PC-9 (cell line): ENCODE data around the gene ZFAND6. TPM values are rescaled to one million over a fixed set of nuclear protein-coding genes. Genes with fewer than 3 reads are reported as not detected.
"Not testable (repeated sequence)": the region's sequence is repeated elsewhere in the genome, so short reads cannot be mapped to it uniquely, and the experiment has no call there.

Experiments used
- BruUV-seq: library from RNA; stranded (reverse); fragments of 400-500 nt; replicated peaks from 2 replicates; lab custom pipeline; 2021; lab: Mats Ljungman, UMichigan
- CTCF ChIA-PET: fragments of 300-600 bp; sonication (Branson Sonifier 250); formaldehyde crosslinking; loops from one replicate; lab custom pipeline; 2022; ENCODE audit warnings: antibody characterized with exemption; lab: Charles Lee
- POLR2A ChIA-PET: fragments of 300-600 bp; sonication (Branson Sonifier 250); formaldehyde crosslinking; loops from one replicate; lab custom pipeline; 2022; ENCODE audit warnings: antibody characterized with exemption; ENCODE audit not compliant: unreplicated experiment; lab: Charles Lee
- DNase-seq, 2 experiments: peaks; one replicate each; pipeline versions ENCODE4 v3.0.0 to v3.0.0-alpha.2; 2015 to 2022; ENCODE audit warnings: mixed read lengths in 1 of 2
- H2AFZ ChIP-seq: fragments of 200-600 bp; sonication (generic); 2 replicates; pipeline ENCODE4 v1.8.1; 2017; ENCODE audit warnings: antibody characterized with exemption
- H3F3A ChIP-seq: fragments of 200-600 bp; sonication (generic); 2 replicates; pipeline ENCODE4 v1.8.1; 2017; ENCODE audit warnings: antibody characterized with exemption, mild to moderate bottlenecking, low read depth; ENCODE audit not compliant: insufficient read depth
- H3K27ac ChIP-seq: fragments of 200-600 bp; sonication (generic); 2 replicates; pipeline ENCODE4 v1.6.1; 2016; ENCODE audit warnings: mixed run types
- H3K27me3 ChIP-seq: fragments of 200-600 bp; sonication (generic); 2 replicates; pipeline ENCODE4 v1.6.1; 2016; ENCODE audit warnings: low read depth, mixed run types; ENCODE audit not compliant: insufficient read depth
- H3K36me3 ChIP-seq: fragments of 200-600 bp; sonication (generic); 2 replicates; pipeline ENCODE4 v1.6.1; 2016; ENCODE audit warnings: low read depth, mixed run types
- H3K4me1 ChIP-seq: fragments of 200-600 bp; sonication (generic); replicated peaks from 2 replicates; pipeline ENCODE4 v1.6.1; 2016; ENCODE audit warnings: mixed run types; ENCODE audit not compliant: insufficient read depth
- H3K4me2 ChIP-seq: fragments of 200-600 bp; sonication (generic); 2 replicates; pipeline ENCODE4 v1.6.1; 2017; ENCODE audit warnings: mixed run types
- H3K4me3 ChIP-seq: fragments of 200-600 bp; sonication (generic); 2 replicates; pipeline ENCODE4 v1.6.1; 2016; ENCODE audit warnings: mixed run types
- H3K79me2 ChIP-seq: fragments of 200-600 bp; sonication (generic); 2 replicates; pipeline ENCODE4 v1.6.1; 2017; ENCODE audit warnings: low read depth, mixed run types
- H3K9me2 ChIP-seq: fragments of 200-600 bp; sonication (generic); 2 replicates; pipeline ENCODE4 v1.8.1; 2017; ENCODE audit warnings: mild to moderate bottlenecking; ENCODE audit not compliant: insufficient read depth
- H3K9me3 ChIP-seq: fragments of 200-600 bp; sonication (generic); 2 replicates; pipeline ENCODE4 v1.8.1; 2016; ENCODE audit warnings: low read depth; ENCODE audit not compliant: insufficient read depth
- H4K20me1 ChIP-seq: fragments of 200-600 bp; sonication (generic); 2 replicates; pipeline ENCODE4 v1.8.1; 2017; ENCODE audit not compliant: insufficient read depth
- CTCF ChIP-seq: fragments of 200-600 bp; sonication (generic); conservative IDR thresholded peaks from 2 replicates; pipeline ENCODE4 v1.6.1; 2017; ENCODE audit warnings: mixed run types, antibody characterized with exemption, mild to moderate bottlenecking, moderate library complexity
- EZH2 ChIP-seq: fragments of 200-600 bp; sonication (generic); IDR thresholded peaks from 2 replicates; pipeline ENCODE4 v1.8.0; 2017; ENCODE audit warnings: antibody characterized with exemption, low read depth
- intact Hi-C: fragments of 100-400 bp; cut with micrococcal nuclease; formaldehyde crosslinking; loops from one replicate; pipeline ENCODE4 v1.10.0; 2022; ENCODE audit not compliant: unreplicated experiment
- total RNA-seq: library from RNA; stranded (reverse); gene quantifications from 2 replicates; pipeline ENCODE4 v1.2.3, GENCODE V29; 2021

ZFAND6 gene
- total RNA-seq, 1 experiment from 2014 or later = 68.3 TPM

GRCh38 chr15:80011596-80011995, 47.9 kb upstream of the ZFAND6 start:
- Histone ChIP-seq H3K4me2 (no peak overlapping the region), H2AFZ (no peak overlapping the region)

GRCh38 chr15:80012060-80012726, 47.3 kb upstream of the ZFAND6 start:
- Histone ChIP-seq H3F3A (peaks cover 36% of the 10 kb centered on the region), H3K9me3 (no peaks in the 10 kb centered on the region; the same call in 1 of the 2 replicates), H3K4me1 (peaks cover 20% of the 10 kb centered on the region), H3K27me3 (no peaks in the 10 kb centered on the region), H4K20me1 (no peaks in the 10 kb centered on the region; the same call in 1 of the 2 replicates), H2AFZ (no peak overlapping the region), H3K9me2 (no peaks in the 10 kb centered on the region), H3K27ac (peak overlapping the region; percentile 66; the same call in 1 of the 2 replicates), H3K36me3 (no peaks in the 10 kb centered on the region), H3K79me2 (no peaks in the 10 kb centered on the region), H3K4me3 (no peak overlapping the region), H3K4me2 (no peak overlapping the region)
- TF ChIP-seq CTCF (no peak), EZH2 (no peak)
- ChIA-PET CTCF (no interaction called here), POLR2A (interaction anchor here (0.6 kb wide), 2 partner anchors 39 to 102 kb away, joined by 3 to 5 read pairs; no protein-coding TSS in a partner anchor)
- DNase-seq = no peak
- intact Hi-C loops = no loop called here
- BruUV-seq = no TSS peak

More at GRCh38 chr15:80011596-80011995, 47.9 kb upstream of the ZFAND6 start:
- no peak for TF ChIP-seq CTCF
- TF ChIP-seq EZH2 = no peak
- H3F3A ChIP-seq = peaks cover 36% of the 10 kb centered on the region
- no peaks in the 10 kb centered on the region for H3K79me2 ChIP-seq
- no TSS peak for BruUV-seq
- ChIA-PET POLR2A (no interaction called here), CTCF (no interaction called here)
- no peaks in the 10 kb centered on the region for H3K9me2 ChIP-seq
- no peak for DNase-seq
- no peaks in the 10 kb centered on the region; the same call in 1 of the 2 replicates for H3K9me3 ChIP-seq
- intact Hi-C loops = no loop called here
- peaks cover 20% of the 10 kb centered on the region for H3K4me1 ChIP-seq
- H3K4me3 ChIP-seq = no peak overlapping the region
- no peaks in the 10 kb centered on the region; the same call in 1 of the 2 replicates for H4K20me1 ChIP-seq
- no peaks in the 10 kb centered on the region for H3K27me3 ChIP-seq
- H3K36me3 ChIP-seq = no peaks in the 10 kb centered on the region
- peak overlapping the region; percentile 66 for H3K27ac ChIP-seq

- H3K27me3 ChIP-seq, H3K4me3 ChIP-seq, H3K4me2 ChIP-seq, H3K36me3 ChIP-seq, BruUV-seq, POLR2A ChIA-PET, H2AFZ ChIP-seq, H3K9me3 ChIP-seq, intact Hi-C loops, H3K9me2 ChIP-seq, H4K20me1 ChIP-seq, H3K27ac ChIP-seq, CTCF ChIA-PET, H3K79me2 ChIP-seq, DNase-seq: not testable (repeated sequence)
- H3K4me1 ChIP-seq = peaks cover 20% of the 10 kb centered on the region
- H3F3A ChIP-seq = peaks cover 29% of the 10 kb centered on the region
Observed at GRCh38 chr15:80014186-80014585, 45.3 kb upstream of the ZFAND6 start.
